NCI-H1105 (cell line): Measurements from ENCODE around the gene KIF26A.
"Not testable (repeated sequence)": the region's sequence is repeated elsewhere in the genome, so short reads cannot be mapped to it uniquely, and the experiment has no call there.

Source experiments
- DNase-seq: peaks from one replicate; lab custom pipeline; 2025; lab: John Stamatoyannopoulos, UW

KIF26A gene

DNA sequence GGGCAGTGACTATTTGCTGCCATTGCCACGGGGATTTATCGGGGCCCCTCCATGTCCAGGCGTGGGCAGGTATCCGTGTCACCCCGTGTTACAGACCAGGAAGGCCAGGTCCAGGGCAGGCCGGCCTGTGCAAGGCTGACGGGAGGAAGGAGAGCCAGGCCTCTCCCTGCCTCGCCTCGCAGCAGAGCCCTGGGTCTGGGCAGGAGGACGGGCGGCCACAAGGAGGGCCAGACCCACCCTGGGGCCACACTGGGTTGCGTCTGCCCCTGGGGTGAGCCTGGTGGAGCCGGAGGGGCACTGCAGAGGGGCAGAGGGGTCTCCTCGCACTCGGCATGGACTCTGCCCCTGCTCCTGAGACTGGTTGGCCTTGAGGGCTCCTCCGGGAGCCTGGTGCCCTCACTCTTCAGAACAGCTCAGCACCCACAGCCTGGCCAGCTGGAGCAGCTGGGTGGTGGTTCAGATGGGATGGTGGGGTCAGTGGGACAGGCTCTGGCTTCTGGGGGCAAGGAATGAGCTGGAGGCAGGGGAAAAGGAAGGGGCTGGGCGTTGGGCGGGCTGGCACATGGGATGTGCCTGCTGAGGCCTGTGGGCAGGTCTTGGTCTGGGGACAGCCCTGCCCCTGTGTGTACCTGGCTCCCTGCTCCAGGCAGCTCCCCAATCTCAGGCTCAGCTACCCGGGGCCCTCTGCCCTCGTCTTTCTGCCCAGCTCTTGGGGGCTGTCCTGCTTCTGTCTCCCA, 53.9 kb downstream of the KIF26A start:
- no peak for DNase-seq

GRCh38 chr14:104192883-104193245, 54.5 kb downstream of the KIF26A start:
- no peak for DNase-seq

DNA sequence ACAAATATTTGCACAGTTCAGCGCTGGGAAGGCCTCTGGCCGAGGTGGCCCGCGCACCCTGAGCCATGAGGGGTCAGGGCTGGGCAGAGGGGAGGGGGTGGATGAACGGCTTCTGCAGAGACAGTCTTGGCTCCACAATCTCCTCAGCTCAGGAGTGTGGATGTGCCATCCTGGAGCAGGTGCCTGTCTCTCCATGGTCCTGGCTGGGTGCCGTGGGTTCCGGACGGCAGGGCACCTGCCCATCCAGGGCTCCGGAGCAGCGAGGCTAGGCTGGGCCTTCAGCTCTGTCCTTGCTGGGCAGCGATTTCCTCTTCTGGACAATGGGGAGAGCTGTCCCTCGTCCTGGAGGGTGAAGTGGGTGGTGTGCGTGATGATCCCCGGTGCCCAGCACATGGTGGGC, 55.6 kb downstream of the KIF26A start:
- no peak for DNase-seq

GRCh38 chr14:104194716-104195115, 56.3 kb downstream of the KIF26A start:
- no peak for DNase-seq

- no peak for DNase-seq
Measured at GRCh38 chr14:104195361-104195760, 57.0 kb downstream of the KIF26A start.

- peak; percentile 58 for DNase-seq
Measured at GRCh38 chr14:104195878-104196277, 57.5 kb downstream of the KIF26A start.

DNA sequence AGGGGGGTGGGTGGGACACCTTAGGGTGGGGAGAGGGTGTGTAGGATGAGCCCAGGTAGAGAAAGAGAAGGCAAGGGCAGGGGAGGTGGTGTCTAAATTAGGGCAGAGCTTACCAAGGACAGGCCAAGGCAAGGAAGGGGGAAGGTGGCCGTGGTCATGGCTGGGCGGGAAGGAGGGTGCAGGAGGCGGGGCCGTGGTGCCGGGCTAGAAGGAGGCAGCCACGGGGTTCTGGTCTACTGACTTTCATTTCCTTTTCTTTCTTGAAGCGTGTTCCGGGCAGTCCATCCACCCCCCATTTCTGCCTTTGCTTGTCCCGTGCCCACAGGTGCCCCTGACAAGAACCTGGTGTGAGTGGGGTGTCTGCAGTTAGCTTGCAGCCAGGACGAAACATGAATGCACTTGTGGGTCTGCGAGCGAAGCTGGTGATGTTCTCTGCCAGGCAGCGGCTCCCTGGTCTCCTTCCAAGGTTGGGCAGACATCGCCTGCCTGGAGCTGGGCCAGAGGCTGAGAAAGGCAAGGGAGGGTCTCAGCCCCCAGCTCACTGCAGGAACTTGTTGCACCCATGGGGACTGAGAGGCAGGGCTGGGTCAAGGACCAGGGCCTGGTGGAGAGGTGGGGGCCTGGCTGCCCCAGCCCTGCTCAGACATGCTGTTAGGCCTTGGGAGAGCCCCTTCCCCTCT, 58.2 kb downstream of the KIF26A start:
- DNase-seq, result no peak

DNA sequence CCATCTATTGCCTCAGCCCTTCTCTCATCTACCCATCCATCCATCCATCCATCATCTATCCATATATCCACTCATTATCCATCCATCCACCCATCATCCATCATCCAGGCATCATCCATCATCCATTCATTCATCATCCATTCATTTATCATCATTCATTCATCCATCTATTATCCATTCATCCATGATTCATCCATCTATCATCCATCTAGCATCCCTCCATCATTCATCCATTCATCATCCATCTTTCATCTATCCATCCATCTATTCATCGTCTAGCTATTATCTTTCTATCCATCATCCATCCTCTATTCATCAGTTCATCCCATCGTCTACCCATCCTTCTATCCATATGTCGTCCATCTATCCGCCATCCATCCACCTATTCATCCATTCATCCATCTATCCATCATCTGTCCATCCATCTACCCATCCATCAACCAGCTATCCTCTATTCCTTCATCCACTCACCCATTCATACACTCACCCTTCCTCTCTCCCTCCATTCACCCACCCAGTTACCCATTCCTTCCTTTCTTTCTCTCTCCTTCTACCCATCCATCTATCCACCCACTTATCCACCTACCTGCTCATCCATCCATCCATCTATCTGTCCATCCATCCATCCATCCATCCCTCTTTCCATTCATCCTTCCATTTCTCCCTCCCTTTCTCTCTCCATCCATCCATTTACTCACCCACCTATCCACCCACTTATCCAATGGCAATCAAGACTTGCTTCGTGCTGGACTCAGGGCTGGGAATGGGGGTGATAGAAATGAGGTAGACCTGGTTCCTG, 59.3 kb downstream of the KIF26A start:
- no peak for DNase-seq

- DNase-seq, result no peak
Measured at GRCh38 chr14:104199266-104199895, 61.0 kb downstream of the KIF26A start.

- DNase-seq, result no peak
Measured at GRCh38 chr14:104200106-104200505, 61.7 kb downstream of the KIF26A start.

DNA sequence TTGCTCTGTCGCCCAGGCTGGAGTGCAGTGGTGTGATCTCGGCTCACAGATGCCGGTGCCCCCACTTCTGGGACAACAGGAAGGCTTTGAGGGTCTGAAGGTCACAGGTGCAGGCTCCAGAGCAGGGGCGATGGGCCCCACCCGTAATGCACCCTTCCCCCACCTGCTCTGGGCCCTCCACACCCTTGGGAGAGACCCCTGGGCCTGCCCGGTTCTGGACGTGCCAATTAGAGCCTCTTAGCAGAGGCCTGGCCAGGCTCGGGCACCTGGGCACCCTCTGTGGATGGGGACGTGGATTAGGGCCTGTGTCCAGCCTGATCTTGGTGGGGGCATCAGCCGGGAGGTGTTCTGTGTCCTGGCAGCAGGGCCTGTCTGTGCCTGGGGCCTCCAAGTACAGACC, 62.2 kb downstream of the KIF26A start:
- DNase-seq, result no peak

DNA sequence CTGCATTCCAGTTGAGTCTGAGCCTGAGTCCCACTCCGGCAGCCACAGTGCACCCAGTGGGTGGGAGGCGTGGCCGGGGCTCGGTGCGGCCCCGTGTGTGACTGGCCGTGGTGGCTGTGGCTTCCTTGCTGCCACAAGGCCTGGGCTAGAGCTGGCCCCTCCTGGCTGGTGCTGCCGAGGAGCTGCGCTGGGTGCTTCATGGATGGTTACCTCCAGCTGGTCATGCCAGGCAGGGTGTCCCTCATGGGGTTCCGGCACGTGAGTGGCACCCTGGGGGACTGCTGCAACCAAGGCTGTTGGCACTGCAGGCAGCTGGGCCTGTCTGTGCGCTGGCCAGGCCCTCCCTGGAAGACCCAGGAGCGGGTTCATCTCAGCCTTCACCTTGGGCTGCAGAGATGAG, 62.7 kb downstream of the KIF26A start:
- DNase-seq, result no peak

DNA sequence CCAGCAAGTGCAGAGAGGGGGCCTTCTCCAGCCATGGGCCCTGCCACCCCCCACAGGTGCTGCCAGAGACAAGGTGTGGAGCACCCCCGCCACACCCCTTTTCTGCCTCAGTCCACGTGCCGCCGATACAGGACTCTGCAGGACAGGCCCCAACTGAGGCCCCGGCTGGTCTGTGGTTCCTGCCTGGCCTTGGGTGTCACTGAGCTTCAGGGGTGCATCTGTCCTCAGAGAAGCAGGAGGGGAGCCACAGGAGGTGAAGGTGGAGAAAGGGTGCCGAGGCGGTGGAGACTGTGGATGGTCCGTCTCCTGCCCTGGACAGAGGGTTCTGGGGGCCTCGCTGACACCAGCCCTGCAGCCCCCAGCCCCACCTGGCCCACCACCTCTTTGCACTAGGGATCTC, 63.1 kb downstream of the KIF26A start:
- no peak for DNase-seq

GRCh38 chr14:104202259-104203070, 64.1 kb downstream of the KIF26A start:
- peak; percentile 94 for DNase-seq

- no peak for DNase-seq
Measured at GRCh38 chr14:104203071-104203425, 64.7 kb downstream of the KIF26A start.

GRCh38 chr14:104204660-104205149, 66.3 kb downstream of the KIF26A start:
- DNase-seq, result no peak

GRCh38 chr14:104205781-104206180, 67.4 kb downstream of the KIF26A start:
- DNase-seq, result no peak

DNA sequence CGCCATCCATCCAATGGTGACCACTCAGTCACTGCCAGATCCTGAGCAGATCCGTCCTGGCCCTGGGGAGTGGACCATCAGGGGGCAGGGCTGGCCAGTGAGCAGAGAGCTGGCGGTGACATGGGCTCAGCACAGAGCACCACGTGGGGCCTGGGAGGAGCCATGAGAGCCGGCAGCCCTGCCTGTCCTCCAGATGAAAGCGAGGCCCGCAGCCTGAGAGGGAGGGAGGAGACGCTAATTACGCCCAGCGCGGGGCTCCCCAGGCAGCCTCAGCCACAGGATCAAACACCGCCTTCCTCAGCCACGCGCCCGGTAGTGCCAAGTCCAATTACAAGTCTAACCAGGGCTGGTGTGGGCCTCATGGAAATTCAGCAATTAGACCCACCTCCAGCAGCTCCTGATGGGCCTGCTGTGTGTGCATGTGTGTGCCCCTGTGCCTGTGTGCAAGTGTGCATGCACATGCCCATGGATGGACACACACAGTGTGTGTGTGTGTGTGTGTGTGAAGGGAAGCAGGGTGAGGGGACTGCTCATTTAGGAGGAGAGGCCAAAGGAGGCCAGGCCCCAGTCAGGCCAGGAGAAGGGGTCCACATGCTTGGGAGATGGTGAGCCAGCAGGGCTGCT, 68.0 kb downstream of the KIF26A start:
- DNase-seq, result peak; percentile 16

GRCh38 chr14:104207142-104208014, 69.0 kb downstream of the KIF26A start:
- no peak for DNase-seq

DNA sequence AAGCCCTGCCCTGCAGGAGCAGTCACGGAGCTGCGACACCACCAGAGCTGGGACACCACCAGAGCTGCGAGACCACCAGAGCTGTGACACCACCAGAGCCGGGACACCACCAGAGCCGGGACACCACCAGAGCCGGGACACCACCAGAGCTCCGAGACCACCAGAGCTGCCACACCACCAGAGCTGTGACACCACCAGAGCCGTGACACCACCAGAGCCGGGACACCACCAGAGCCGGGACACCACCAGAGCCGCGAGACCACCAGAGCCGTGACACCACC, 69.6 kb downstream of the KIF26A start:
- DNase-seq, result not testable (repeated sequence)
